Measurements from ENCODE around the gene IL4R. TPM values are rescaled to one million over a fixed set of nuclear protein-coding genes. Genes with fewer than 3 reads are reported as not detected.

The IL4R gene
- total RNA-seq, 1 experiment from 2014 or later = 29.6 TPM

DNA sequence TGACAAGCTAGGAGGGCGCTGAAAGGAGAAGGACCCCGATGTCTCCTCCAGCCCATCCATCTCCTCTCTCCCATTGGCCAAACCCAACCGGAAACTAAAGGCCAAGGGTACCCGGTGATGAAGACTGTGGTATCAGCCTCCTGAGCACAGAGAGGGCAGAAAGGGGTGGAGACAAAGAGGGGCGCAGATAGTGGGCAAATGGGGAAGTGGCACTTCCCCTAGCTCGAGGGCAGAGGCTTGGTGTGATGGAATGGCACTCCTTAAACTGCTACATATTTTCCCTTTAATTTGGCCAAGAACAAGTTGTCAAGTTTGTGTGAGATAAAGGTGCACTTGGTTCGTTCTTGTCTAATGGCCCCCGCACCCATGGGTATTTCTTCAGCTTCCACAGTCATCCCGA is 27.8 kb downstream of the IL4R start:
- no peaks in the 10 kb centered on the region for H4K20me1 ChIP-seq (ENCODE audit: insufficient read depth)
- peaks cover 2 to 17% of the 10 kb centered on the region in 2 experiments; a peak in 3 of 4 replicates for H3K36me3 ChIP-seq (ENCODE audit: control insufficient read depth in 1 of 2, insufficient read depth in 2 of 2, low read length in 2 of 2)
- TF ChIP-seq ZNF274 (IDR thresholded peaks at IDR 0.05; ENCODE audit: low read depth, low read length) = no peak
- TF ChIP-seq, protein P1, sequence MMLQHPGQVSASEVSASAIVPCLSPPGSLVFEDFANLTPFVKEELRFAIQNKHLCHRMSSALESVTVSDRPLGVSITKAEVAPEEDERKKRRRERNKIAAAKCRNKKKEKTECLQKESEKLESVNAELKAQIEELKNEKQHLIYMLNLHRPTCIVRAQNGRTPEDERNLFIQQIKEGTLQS (IDR thresholded peaks at IDR 0.05) = no peak
- no peak for TF ChIP-seq YY1 (IDR thresholded peaks at IDR 0.05; ENCODE audit: extremely low read depth, insufficient replicate concordance, low read depth, low read length)
- TF ChIP-seq, protein P2, sequence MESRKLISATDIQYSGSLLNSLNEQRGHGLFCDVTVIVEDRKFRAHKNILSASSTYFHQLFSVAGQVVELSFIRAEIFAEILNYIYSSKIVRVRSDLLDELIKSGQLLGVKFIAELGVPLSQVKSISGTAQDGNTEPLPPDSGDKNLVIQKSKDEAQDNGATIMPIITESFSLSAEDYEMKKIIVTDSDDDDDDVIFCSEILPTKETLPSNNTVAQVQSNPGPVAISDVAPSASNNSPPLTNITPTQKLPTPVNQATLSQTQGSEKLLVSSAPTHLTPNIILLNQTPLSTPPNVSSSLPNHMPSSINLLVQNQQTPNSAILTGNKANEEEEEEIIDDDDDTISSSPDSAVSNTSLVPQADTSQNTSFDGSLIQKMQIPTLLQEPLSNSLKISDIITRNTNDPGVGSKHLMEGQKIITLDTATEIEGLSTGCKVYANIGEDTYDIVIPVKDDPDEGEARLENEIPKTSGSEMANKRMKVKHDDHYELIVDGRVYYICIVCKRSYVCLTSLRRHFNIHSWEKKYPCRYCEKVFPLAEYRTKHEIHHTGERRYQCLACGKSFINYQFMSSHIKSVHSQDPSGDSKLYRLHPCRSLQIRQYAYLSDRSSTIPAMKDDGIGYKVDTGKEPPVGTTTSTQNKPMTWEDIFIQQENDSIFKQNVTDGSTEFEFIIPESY (IDR thresholded peaks at IDR 0.05; ENCODE audit: extremely low read depth, insufficient replicate concordance, low read length) = no peak
- TF ChIP-seq, protein P3, sequence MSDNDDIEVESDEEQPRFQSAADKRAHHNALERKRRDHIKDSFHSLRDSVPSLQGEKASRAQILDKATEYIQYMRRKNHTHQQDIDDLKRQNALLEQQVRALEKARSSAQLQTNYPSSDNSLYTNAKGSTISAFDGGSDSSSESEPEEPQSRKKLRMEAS (IDR thresholded peaks at IDR 0.05) = no peak
- no peak for TF ChIP-seq EZH2phosphoT487 (IDR thresholded peaks at IDR 0.05; ENCODE audit: borderline replicate concordance)
- no peak for TF ChIP-seq EZH2 (IDR thresholded peaks at IDR 0.05)
- no peak for TF ChIP-seq POLR2A (IDR thresholded peaks at IDR 0.05; ENCODE audit: borderline replicate concordance, extremely low read depth, insufficient read depth, insufficient read length)
- TF ChIP-seq SIN3A (IDR thresholded peaks at IDR 0.05; ENCODE audit: low read depth) = no peak
- TF ChIP-seq POLR2AphosphoS5 (IDR thresholded peaks at IDR 0.05; ENCODE audit: low read depth, low read length) = no peak
- TF ChIP-seq, protein P4, sequence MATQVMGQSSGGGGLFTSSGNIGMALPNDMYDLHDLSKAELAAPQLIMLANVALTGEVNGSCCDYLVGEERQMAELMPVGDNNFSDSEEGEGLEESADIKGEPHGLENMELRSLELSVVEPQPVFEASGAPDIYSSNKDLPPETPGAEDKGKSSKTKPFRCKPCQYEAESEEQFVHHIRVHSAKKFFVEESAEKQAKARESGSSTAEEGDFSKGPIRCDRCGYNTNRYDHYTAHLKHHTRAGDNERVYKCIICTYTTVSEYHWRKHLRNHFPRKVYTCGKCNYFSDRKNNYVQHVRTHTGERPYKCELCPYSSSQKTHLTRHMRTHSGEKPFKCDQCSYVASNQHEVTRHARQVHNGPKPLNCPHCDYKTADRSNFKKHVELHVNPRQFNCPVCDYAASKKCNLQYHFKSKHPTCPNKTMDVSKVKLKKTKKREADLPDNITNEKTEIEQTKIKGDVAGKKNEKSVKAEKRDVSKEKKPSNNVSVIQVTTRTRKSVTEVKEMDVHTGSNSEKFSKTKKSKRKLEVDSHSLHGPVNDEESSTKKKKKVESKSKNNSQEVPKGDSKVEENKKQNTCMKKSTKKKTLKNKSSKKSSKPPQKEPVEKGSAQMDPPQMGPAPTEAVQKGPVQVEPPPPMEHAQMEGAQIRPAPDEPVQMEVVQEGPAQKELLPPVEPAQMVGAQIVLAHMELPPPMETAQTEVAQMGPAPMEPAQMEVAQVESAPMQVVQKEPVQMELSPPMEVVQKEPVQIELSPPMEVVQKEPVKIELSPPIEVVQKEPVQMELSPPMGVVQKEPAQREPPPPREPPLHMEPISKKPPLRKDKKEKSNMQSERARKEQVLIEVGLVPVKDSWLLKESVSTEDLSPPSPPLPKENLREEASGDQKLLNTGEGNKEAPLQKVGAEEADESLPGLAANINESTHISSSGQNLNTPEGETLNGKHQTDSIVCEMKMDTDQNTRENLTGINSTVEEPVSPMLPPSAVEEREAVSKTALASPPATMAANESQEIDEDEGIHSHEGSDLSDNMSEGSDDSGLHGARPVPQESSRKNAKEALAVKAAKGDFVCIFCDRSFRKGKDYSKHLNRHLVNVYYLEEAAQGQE (IDR thresholded peaks at IDR 0.05; ENCODE audit: low read depth) = no peak
- BruUV-seq (replicated peaks) = no TSS peak
- H3K27ac ChIP-seq (ENCODE audit: low read depth, low read length) = no peak overlapping the region
- no peaks in the 10 kb centered on the region for H3K4me1 ChIP-seq (ENCODE audit: control insufficient read depth in 1 of 2, insufficient read depth in 2 of 2, low read length in 2 of 2)
- H3K9ac ChIP-seq (ENCODE audit: low read length) = no peak overlapping the region
- ChIA-PET POLR2A (no interaction called here), CTCF (interaction anchor here (0.9 kb wide), 1 partner anchor 14 kb away, joined by 3 read pairs; no protein-coding TSS in a partner anchor), RAD21 (ENCODE audit: low non-redundant PET in 1 of 2, low total read pairs in 2 of 2, uncharacterized antibody in 2 of 2, unreplicated experiment in 2 of 2) (no interaction called here)
- 0 out of 2 replicates have a peak, but pooled peaks cover 7% of the 10 kb centered on the region for H3K79me2 ChIP-seq (ENCODE audit: insufficient read depth, low read length)
- no peaks in the 10 kb centered on the region for H3K9me3 ChIP-seq (ENCODE audit: control insufficient read depth in 1 of 2, insufficient read depth in 1 of 2, low read depth in 1 of 2, low read length in 2 of 2)
- no peak overlapping the region for H2AFZ ChIP-seq (ENCODE audit: low read depth, low read length, poor library complexity, severe bottlenecking)
- no peak for ATAC-seq
- intact Hi-C loops (cut with micrococcal nuclease) = no loop called here
- no peak overlapping the region for H3K4me3 ChIP-seq (replicated peaks in 1 of 2; ENCODE audit: low read depth in 1 of 2, low read length in 2 of 2)
- no peak overlapping the region for H3K4me2 ChIP-seq (ENCODE audit: low read length)
- DNase-seq (ENCODE audit: low read depth, low spot score) = no peak
- no peaks in the 10 kb centered on the region for H3K27me3 ChIP-seq (ENCODE audit: insufficient read depth, low read length)
- H3K9me2 ChIP-seq (ENCODE audit: insufficient read depth) = no peaks in the 10 kb centered on the region
